Stomach (tissue), 4 donors: ENCODE data around the gene PER1.

Experiments
- CTCF ChIP-seq, 7 experiments: fragments of 450-650 bp in 4 of 7; fragments of 200-600 bp in 3 of 7; sonication (generic) in 3 of 7; IDR thresholded peaks; one replicate each; pipeline ENCODE4 v1.5.1; 2016 to 2019; ENCODE audit warnings: antibody characterized with exemption in 7 of 7, control low read depth in 2 of 7, mild to moderate bottlenecking in 1 of 7
- EP300 ChIP-seq: sonication (generic); formaldehyde crosslinking; IDR thresholded peaks from one replicate; pipeline ENCODE4 v1.6.1; 2017; ENCODE audit warnings: antibody characterized with exemption
- POLR2A ChIP-seq, 4 donors: fragments of 450-650 bp; IDR thresholded peaks; one replicate each; pipeline ENCODE4 v1.6.1; 2016; ENCODE audit warnings: antibody characterized with exemption in 4 of 4, control low read depth in 2 of 4, mild to moderate bottlenecking in 1 of 4, moderate library complexity in 1 of 4
- POLR2AphosphoS5 ChIP-seq, 3 donors: sonication (generic); formaldehyde crosslinking; IDR thresholded peaks; one replicate each; pipeline ENCODE4 v1.6.1; 2016; ENCODE audit warnings: antibody characterized with exemption in 3 of 3

GRCh38 chr17:8137645-8138373 lies 14.4 kb downstream of the PER1 start:
- TF ChIP-seq POLR2A (IDR thresholded peaks at IDR 0.05) (no peak), EP300 (no peak), CTCF (IDR thresholded peaks at IDR 0.05) (no peak), POLR2AphosphoS5 (IDR thresholded peaks at IDR 0.05) (no peak)
